PFSK-1 (cell line): ENCODE data around the gene BASP1.

Experiments
- FOXP2 ChIP-seq: optimal IDR thresholded peaks from 2 replicates; pipeline ENCODE3; 2011; ENCODE audit warnings: borderline replicate concordance, control low read depth, inconsistent platforms; ENCODE audit not compliant: insufficient read depth; ENCODE audit errors: extremely low read length, extremely low read depth
- POLR2AphosphoS5 ChIP-seq: IDR thresholded peaks from 2 replicates; pipeline ENCODE4 v1.6.1; 2012; ENCODE audit warnings: low read depth, mild to moderate bottlenecking, control low read depth, low read length, moderate library complexity
- TAF1 ChIP-seq: IDR thresholded peaks from 2 replicates; pipeline ENCODE4 v1.6.1; 2012; ENCODE audit warnings: low read length, control low read depth, borderline replicate concordance; ENCODE audit not compliant: insufficient read depth

DNA sequence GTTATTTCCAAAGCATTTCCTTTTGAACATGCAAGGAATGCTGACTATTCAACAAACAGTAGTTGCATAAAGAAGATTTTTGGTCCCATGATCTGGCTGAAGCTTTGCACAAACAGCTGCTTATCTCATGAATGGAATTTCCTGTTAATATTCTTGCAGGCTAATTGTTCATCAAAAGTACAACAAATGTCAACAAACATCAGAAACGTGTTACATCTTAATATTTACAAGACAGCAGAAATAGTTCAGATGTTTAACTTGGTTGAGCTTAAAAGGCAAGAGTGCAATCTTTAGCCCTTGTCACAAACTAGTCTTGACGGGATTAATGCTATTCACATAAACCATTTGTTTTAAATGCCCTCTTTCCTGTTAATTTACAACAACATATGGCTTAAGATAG is 47.9 kb upstream of the BASP1 start:
- no peak for TF ChIP-seq TAF1
- no peak for TF ChIP-seq POLR2AphosphoS5
- TF ChIP-seq FOXP2, result no peak
